Endothelial cell of hepatic sinusoid (primary cell): ENCODE measurements around the gene BCDIN3D.
"Not testable (repeated sequence)": the region's sequence is repeated elsewhere in the genome, so short reads cannot be mapped to it uniquely, and the experiment has no call there.

Experiments
- in situ Hi-C: cut with HindIII; loops from 2 replicates; pipeline ENCODE4 v1.10.0; 2017; ENCODE audit warnings: low sequenced_read_pairs

The BCDIN3D gene

GRCh38 chr12:49842519-49843352, at the start of gene BCDIN3D:
BCDIN3D (minus strand) TSS chr12:49843106; CDS start chr12:49843087, 19 bp downstream.
- in situ Hi-C loops = no loop called here

- in situ Hi-C loops = loop anchor here (5.0 kb wide), 1 partner anchor 60 kb away; the partner anchor contains the start of gene AQP2
Measured at GRCh38 chr12:49892084-49892731, 49.3 kb upstream of the BCDIN3D start.

- in situ Hi-C loops = loop anchor here (5.0 kb wide), 1 partner anchor 61 kb away; the partner anchor contains the start of gene AQP2
Measured at GRCh38 chr12:49891476-49891875, 48.6 kb upstream of the BCDIN3D start.

- in situ Hi-C loops = loop anchor here (5.0 kb wide), 1 partner anchor 61 kb away; the partner anchor contains the start of gene AQP2
Measured at GRCh38 chr12:49891012-49891411, 48.1 kb upstream of the BCDIN3D start.

GRCh38 chr12:49890096-49890461, 47.2 kb upstream of the BCDIN3D start:
- in situ Hi-C loops = loop anchor here (5.0 kb wide), 1 partner anchor 62 kb away; the partner anchor contains the start of gene AQP2

GRCh38 chr12:49889361-49890095, 46.6 kb upstream of the BCDIN3D start:
- in situ Hi-C loops = loop anchor here (5.0 kb wide), 1 partner anchor 63 kb away; the partner anchor contains the start of gene AQP2

- in situ Hi-C loops = no loop called here
Measured at GRCh38 chr12:49888461-49889151, 45.7 kb upstream of the BCDIN3D start.

- in situ Hi-C loops = no loop called here
Measured at GRCh38 chr12:49887536-49888401, 44.9 kb upstream of the BCDIN3D start.

GRCh38 chr12:49887091-49887490, 44.2 kb upstream of the BCDIN3D start:
- in situ Hi-C loops = no loop called here

- in situ Hi-C loops = no loop called here
Measured at GRCh38 chr12:49885663-49886461, 43.0 kb upstream of the BCDIN3D start.

- in situ Hi-C loops = no loop called here
Measured at GRCh38 chr12:49885118-49885517, 42.2 kb upstream of the BCDIN3D start.

- in situ Hi-C loops = no loop called here
Measured at GRCh38 chr12:49882851-49883464, 40.1 kb upstream of the BCDIN3D start.

GRCh38 chr12:49882248-49882850, 39.4 kb upstream of the BCDIN3D start:
- in situ Hi-C loops = no loop called here

GRCh38 chr12:49881415-49882247, 38.7 kb upstream of the BCDIN3D start:
- in situ Hi-C loops = no loop called here

GRCh38 chr12:49880756-49881414, 38.0 kb upstream of the BCDIN3D start:
- in situ Hi-C loops = no loop called here

GRCh38 chr12:49879065-49879464, 36.2 kb upstream of the BCDIN3D start:
- in situ Hi-C loops = not testable (repeated sequence)

- in situ Hi-C loops = no loop called here
Measured at GRCh38 chr12:49878021-49878420, 35.1 kb upstream of the BCDIN3D start.
